ENCODE measurements around the gene PSMB8.
"Not testable (repeated sequence)": the region's sequence is repeated elsewhere in the genome, so short reads cannot be mapped to it uniquely, and the experiment has no call there.

Gene PSMB8

DNA sequence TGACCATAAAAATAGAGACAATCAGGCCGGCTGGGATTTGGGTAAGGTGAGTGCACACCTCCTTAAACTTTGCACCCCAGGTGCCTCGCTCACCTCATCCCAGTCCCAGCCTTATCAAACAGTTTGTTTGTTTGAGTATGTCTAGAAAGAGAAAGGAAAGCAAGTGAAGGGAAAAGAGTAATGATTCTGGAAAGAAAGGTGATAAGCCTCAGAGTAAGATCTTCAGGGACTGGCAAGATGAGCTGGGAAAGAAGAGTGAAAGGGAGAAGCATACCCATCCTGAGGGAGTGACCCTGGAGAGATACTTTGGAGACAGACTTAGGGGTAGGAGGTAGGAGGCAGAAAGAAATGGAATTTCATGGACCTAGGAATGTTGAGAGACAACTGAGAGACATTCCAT lies 7.0 kb downstream of the PSMB8 start:
- DNase-seq: no peak

- no peak for DNase-seq
Measured at GRCh38 chr6:32835167-32835893, 8.5 kb downstream of the PSMB8 start.

GRCh38 chr6:32833664-32834063 lies 10.2 kb downstream of the PSMB8 start:
- no peak for DNase-seq

DNA sequence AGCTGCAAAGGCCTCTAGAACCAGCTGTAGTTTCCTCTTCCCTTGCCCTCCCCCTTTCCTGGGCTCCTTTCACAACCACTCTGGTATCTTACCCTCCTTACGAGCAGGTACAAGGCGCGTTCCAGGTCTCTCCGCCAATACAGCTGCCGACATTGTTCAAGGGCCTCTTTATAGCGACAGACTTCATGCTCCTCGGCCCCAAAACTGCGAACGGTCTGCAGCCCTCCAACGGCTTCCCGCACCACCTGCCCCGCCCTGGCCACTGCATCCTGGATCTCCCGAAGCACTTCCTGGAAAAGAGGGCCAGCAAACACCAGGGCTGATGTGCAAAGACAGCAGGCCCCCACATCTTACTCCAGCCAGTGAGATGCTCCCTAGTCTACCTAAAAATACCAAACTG lies 11.3 kb downstream of the PSMB8 start:
- no peak for DNase-seq

- no peak for DNase-seq
Measured at GRCh38 chr6:32830936-32831335, 12.9 kb downstream of the PSMB8 start.

GRCh38 chr6:32830017-32830416 lies 13.8 kb downstream of the PSMB8 start:
- DNase-seq: no peak

DNA sequence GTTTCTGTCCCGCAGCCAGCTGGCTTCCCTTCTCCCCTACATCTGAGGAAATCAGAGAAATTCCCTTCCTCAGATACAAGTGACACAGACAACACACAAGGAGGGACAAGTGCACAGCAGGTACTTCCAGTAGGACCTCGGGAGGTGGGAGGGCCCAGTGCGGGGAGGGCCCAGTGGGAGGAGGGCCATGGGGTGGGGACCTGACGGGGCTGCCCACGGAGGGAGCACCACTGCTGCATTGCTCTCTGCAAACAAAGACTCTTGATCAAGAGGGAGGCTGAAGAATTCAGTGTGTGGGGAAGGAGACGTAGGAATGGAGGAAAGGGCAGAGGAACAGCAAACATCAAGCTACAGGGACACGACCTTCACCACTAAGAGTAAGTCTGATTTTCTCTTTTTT lies 14.4 kb downstream of the PSMB8 start:
- no peak for DNase-seq

- no peak for DNase-seq
Measured at GRCh38 chr6:32827025-32827424, 16.8 kb downstream of the PSMB8 start.

- DNase-seq: no peak
Measured at GRCh38 chr6:32825966-32826365, 17.9 kb downstream of the PSMB8 start.

DNA sequence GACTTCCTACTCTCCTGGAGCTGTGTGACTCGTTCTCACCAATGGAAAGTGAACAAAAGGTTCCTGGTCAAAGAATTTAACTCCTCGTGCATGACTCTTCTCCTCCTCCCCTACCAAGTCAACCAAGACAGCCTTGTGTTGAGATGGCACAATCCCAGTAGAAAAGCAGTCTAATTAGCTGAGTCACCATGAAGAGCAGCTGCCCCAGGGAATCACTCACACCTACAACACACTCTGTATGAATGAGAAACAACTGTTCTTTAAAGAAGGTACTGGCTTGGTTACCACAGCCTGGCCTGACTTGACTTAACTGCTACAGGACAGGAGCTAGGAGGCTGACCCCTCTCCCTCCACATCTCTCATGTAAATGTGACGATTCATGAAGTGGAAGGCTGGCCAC lies 24.1 kb downstream of the PSMB8 start:
- DNase-seq: no peak

DNA sequence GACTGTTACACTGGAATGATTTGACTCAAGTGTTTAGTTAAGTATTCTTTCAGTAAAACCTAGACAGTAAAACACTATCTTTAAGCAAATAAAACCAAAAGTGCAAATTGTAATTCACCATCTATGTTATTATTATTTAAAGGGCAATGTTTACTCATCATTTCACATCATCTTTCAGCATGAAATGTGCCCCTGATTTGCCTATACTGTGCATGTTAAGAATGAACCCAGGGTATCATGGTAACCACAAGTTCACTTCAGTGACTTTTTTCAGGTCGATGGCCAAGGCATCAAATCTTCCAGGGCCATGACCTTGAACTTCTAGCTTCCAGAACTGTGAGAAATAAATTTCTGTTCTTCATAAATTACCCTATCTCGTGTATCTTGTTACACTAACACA lies 25.0 kb downstream of the PSMB8 start:
- DNase-seq: no peak

DNA sequence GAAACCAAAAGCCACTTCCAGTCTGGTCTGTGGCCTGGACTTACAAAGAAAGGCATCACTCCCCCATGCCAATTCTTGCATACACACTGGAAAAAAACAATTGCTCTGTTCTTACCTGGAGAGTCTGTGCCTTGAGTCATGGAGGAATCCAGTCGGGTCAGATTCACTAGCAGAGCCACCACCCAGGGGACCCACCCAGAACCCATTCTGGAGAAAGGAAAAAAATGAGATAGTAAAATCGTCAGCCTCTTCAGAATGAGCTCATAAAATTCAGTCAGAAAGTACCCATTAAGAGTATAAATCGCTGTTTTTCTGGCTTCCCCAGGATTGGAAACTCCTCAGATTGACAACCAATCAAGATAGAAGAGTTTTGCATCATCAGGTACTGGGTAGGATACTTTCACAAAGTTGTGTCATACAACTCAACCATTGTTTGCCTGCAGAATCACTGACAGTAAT lies 27.1 kb downstream of the PSMB8 start, which contains the start of gene HLA-DOB:
TSS of gene HLA-DOB (minus strand) at position 257 of the 459 bp plus-strand sequence. CDS start at position 206, 51 bp downstream.
- no peak for DNase-seq

- no peak for DNase-seq
Measured at GRCh38 chr6:32815996-32816395, 27.9 kb downstream of the PSMB8 start.

DNA sequence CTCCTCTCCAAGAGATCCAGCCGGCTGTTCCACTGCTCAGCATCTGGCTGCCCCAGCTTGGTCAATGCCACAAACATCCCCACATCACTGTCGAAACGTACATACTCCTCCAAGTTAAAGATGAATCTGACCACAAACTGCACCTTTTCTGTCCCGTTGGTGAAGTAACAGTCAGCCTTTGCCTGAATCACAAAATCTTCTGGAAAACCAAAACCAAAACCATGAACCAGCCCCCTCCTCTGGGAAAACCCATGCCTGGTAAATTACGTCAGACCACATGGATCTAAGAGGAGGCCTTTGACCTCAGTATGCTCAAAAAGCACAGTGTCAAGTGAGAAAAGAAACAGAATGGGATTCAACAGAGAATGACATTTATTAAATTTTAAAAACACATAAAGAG lies 28.7 kb downstream of the PSMB8 start:
- no peak for DNase-seq

DNA sequence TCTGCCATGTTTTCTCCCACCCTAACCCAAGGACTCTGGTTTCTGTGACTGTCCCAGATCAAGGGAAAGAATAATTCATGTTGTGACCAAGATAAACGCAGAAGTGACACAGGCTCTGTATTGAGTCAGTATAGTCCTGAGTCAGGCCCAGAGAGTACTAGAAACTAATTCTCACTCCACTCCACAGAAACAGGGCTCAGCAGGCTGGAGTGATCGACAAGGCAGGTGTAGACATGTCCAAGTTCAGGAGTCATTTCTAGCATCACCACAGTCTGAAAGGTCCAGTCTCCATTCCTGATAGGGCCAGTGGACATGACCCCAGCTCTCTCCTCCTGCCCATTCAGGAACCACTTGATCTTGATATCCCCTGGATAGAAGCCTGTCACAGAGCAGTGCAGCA lies 29.7 kb downstream of the PSMB8 start:
- no peak for DNase-seq

DNA sequence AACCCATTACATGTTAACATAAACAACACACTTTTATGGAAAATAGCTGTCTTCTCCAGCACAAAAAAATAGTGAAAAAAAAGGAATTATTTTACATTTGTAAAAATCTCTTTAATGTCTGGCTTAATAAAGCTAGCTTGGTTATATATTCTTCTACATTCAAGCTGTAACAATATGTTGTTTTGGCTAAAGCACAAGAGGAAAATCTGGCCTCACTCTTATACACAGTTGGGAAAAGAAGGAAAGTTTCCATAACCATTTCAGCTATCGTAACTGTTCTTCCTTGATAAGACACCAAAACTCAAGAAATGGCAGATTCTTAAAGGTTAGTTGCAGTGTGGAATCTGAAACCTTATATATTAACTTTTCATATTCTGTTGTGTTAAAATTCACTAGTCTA lies 34.7 kb downstream of the PSMB8 start:
- no peak for DNase-seq

GRCh38 chr6:32807020-32807580 lies 36.7 kb downstream of the PSMB8 start:
- no peak for DNase-seq

DNA sequence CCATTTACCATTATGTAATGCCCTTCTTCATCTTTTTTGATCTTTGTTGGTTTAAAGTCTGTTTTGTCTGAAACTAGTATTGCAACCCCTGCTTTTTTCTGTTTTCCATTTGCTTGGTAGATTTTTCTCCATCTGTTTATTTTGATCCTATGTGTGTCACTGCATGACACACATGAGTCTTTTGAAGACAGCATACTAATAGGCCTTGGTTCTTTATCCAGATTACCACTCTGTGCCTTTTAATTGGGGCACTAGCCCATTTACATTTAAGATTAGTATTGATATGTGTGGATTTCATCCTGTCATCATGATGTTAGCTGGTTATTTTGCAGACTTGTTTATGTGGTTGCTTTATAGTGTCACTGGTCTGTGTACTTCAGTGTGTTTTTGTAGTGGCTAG lies 38.4 kb downstream of the PSMB8 start:
- DNase-seq: not testable (repeated sequence)

DNA sequence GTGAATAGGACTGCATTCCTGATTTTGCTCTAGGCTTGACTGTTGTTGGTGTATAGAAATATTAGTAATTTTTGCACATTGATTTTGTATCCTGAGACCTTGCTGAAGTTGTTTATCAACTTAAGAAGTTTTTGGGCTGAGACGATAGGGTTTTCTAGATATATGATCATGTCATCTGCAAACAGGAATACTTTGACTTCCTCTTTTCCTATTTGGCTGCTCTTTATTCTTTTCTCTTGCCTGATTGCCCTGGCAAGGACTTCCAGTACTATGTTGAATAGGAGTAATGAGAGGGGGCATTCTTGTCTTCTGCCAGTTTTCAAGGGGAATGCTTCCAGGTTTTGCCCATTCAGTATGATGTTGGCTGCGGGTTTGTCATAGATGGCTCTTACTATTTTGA lies 40.4 kb downstream of the PSMB8 start:
- no peak for DNase-seq

DNA sequence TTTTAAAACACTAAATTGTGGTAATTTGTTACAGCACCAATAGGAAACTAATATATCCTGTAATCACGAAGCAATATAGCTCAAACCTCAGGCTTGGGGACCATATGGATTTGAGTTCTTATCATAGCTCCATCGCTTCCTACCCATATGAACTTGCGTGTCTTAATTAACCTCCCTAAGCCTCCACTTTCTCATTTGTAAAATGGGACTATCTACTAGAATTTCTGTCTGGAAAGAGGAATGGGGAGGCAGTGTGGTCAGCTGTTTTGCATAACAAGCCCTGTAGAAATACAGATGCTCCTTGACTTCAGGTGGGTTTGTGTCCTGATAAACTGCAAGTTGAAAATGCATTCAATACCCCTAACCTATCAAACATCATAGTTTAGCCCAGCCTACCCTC lies 44.1 kb downstream of the PSMB8 start:
- no peak for DNase-seq

DNA sequence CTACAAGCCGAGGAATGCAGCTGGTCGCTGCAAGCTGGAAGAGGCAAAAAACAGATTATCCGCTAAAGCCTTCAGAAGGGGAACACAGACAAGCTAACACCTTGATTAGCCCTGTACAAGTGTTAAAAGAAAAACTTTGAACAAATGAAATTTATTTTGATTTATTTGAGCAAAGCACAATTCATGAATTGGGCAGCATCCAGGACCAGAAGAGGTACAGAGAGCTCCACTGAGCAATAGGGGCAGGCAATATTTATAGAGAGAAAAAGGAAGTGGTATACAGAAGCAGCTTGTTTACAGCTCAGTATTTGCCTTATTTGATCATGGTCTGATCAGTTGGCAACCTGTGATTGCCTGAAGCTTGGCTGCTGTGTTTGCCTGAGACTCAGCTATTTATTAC lies 44.7 kb downstream of the PSMB8 start:
- DNase-seq: no peak

DNA sequence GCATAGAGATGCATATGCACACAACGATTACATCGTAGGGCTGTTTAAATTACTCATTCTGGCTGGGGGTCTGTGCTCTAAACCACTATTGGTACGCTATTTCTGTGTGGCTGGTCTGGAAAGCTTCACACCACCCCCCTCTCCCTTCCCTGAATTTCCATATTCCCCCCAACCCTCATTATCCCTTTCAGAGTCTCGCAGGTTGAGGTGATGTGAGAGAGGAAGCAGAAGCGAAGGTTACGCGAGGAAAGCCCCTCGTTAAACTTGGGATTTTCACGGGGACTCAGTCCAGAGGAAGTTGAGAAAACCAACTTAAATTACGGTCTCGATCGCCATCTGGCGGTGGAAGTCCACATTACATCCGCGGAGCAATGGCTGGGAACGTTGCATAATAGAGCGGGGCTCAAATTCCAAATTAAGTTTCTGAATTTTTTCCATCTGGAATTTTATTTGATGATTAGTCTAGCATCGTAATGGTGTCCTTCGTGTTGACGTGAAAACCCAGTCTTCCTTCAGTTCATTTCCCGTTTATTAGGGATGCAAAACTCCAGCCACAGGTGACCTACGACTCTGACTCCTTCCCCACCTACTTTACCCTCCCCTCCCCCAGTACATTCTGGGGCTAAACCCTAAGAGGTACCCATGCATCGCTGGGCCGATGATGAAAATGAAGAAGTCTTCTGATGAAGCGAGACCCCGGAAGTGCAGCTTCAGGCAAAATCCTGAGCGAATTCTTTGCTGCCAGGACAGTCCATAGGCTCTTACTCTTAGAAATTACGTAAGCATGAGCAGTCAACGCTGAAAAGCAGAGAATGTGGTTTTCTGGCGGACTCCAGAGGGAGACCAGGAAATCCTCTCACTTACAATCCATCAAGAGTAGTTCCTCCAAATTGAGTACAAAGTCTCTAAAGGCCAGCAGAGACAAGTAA lies 46.7 kb downstream of the PSMB8 start:
- no peak for DNase-seq

DNA sequence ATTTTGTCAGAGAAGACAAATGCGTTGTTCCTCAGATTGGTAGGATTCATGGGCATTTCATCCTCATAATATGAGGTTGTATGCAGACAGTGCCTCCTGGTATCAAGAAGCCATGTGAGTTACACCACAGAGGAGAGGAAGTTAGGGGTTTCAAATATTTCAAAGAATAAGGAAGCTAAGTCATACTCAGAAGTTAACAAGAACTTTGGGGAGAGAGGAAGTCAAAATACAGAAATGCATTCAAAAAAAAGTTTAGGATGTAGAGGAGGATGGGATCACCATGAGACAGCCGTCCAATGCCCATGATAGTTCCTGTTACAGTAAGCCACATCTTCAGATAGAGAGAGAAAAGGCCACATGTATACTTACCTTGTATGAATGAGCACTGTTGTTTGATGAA lies 49.3 kb downstream of the PSMB8 start:
- DNase-seq: no peak

All from NCI-H526 treated with DMSO at 0.1 percent for 48 hours (cell line).